GM18951 (cell line): ENCODE results near the gene ZNF79.
A peak's percentile ranks its signal among the peaks of the same experiment; 100 is the strongest.
"Not testable (repeated sequence)": the region's sequence is repeated elsewhere in the genome, so short reads cannot be mapped to it uniquely, and the experiment has no call there.

Source experiments
- POLR2A ChIP-seq: IDR thresholded peaks from 4 replicates; pipeline ENCODE4 v1.6.1; 2011; ENCODE audit warnings: mild to moderate bottlenecking; ENCODE audit not compliant: insufficient read length, insufficient read depth; ENCODE audit errors: extremely low read depth
- in situ Hi-C: fragments of 300-500 bp; cut with MboI; formaldehyde crosslinking; loops from one replicate; pipeline ENCODE4 v1.12.0; 2022; ENCODE audit warnings: low sequenced_read_pairs, mixed read lengths, inconsistent platforms; ENCODE audit not compliant: unreplicated experiment

The ZNF79 gene

GRCh38 chr9:127449332-127449966 is 25.3 kb downstream of the ZNF79 start:
- TF ChIP-seq POLR2A = peak; percentile 19
- in situ Hi-C loops = no loop called here

- in situ Hi-C loops = no loop called here
- no peak for TF ChIP-seq POLR2A
Observed at GRCh38 chr9:127450243-127450760, 26.1 kb downstream of the ZNF79 start.

GRCh38 chr9:127450830-127451607 is 26.8 kb downstream of the ZNF79 start, which contains the start of the genes LRSAM1 and RPL12:
TSS of gene LRSAM1 (plus strand) at chr9:127451510. CDS start at chr9:127454528, 3,018 bp downstream.
TSS of gene RPL12 (minus strand) at chr9:127451406. CDS start at chr9:127451317, 89 bp downstream.
- in situ Hi-C loops = no loop called here
- peak; percentile 99 for TF ChIP-seq POLR2A

GRCh38 chr9:127451608-127451857 is 27.4 kb downstream of the ZNF79 start:
- in situ Hi-C loops = no loop called here

GRCh38 chr9:127451858-127452656 is 27.9 kb downstream of the ZNF79 start:
- in situ Hi-C loops = no loop called here
- TF ChIP-seq POLR2A = no peak

More at GRCh38 chr9:127451608-127451857, 27.4 kb downstream of the ZNF79 start:
- TF ChIP-seq POLR2A = no peak

- TF ChIP-seq POLR2A = no peak
- in situ Hi-C loops = no loop called here
Observed at GRCh38 chr9:127452691-127453090, 28.5 kb downstream of the ZNF79 start.

GRCh38 chr9:127455324-127455992 is 31.3 kb downstream of the ZNF79 start:
- TF ChIP-seq POLR2A = no peak
- in situ Hi-C loops = no loop called here

GRCh38 chr9:127457191-127457878 is 33.2 kb downstream of the ZNF79 start:
- in situ Hi-C loops = no loop called here
- TF ChIP-seq POLR2A = no peak

GRCh38 chr9:127458921-127459320 is 34.7 kb downstream of the ZNF79 start:
- in situ Hi-C loops = no loop called here
- no peak for TF ChIP-seq POLR2A

GRCh38 chr9:127463382-127463781 is 39.2 kb downstream of the ZNF79 start:
- in situ Hi-C loops = no loop called here

GRCh38 chr9:127463911-127464310 is 39.7 kb downstream of the ZNF79 start:
- TF ChIP-seq POLR2A = no peak
- in situ Hi-C loops = no loop called here

More at GRCh38 chr9:127463382-127463781, 39.2 kb downstream of the ZNF79 start:
- TF ChIP-seq POLR2A = no peak

GRCh38 chr9:127466407-127466917 is 42.3 kb downstream of the ZNF79 start:
- in situ Hi-C loops = not testable (repeated sequence)
